HEK293 (cell line): ENCODE measurements around the gene RAPGEFL1.
A peak's percentile ranks its signal among the peaks of the same experiment; 100 is the strongest.

ENCODE experiments used
- CTCF ChIA-PET: fragments of 350-600 bp; formaldehyde crosslinking; extraction: SDS; loops from one replicate; lab custom pipeline; 2021; ENCODE audit warnings: antibody characterized with exemption; lab: Yijun Ruan, JAX
- POLR2A ChIA-PET: fragments of 300-600 bp; formaldehyde crosslinking; extraction: SDS; loops from one replicate; lab custom pipeline; 2020; ENCODE audit warnings: antibody characterized with exemption, inconsistent platforms; lab: Yijun Ruan, JAX
- H3K27ac ChIP-seq: fragments of 200-500 bp; sonication (Bioruptor generic); 2 replicates; pipeline ENCODE4 v1.5.1; 2014; ENCODE audit warnings: low read depth, low read length, control low read depth, inconsistent platforms; ENCODE audit errors: extremely low read depth
- H3K36me3 ChIP-seq, 2 experiments: fragments of 200-500 bp in 1 of 2; sonication (Bioruptor generic) in 1 of 2; 1 replicate in 1 of 2; 2 replicates in 1 of 2; pipeline ENCODE4 v1.5.1; 2014 to 2017; ENCODE audit warnings: inconsistent platforms in 2 of 2, low read length in 2 of 2; ENCODE audit not compliant: control insufficient read depth in 2 of 2, insufficient read depth in 1 of 2
- H3K4me1 ChIP-seq: fragments of 200-500 bp; sonication (Bioruptor generic); 2 replicates; pipeline ENCODE4 v1.5.1; 2014; ENCODE audit warnings: mild to moderate bottlenecking, low read length, inconsistent platforms; ENCODE audit not compliant: control insufficient read depth, insufficient read depth
- H3K4me3 ChIP-seq: 2 replicates; pipeline ENCODE4 v1.5.1; 2011; ENCODE audit warnings: low read depth, mild to moderate bottlenecking, control low read depth, low read length, moderate library complexity
- H3K9me3 ChIP-seq: fragments of 200-500 bp; sonication (Bioruptor generic); 2 replicates; pipeline ENCODE4 v1.5.1; 2014; ENCODE audit warnings: low read depth, low read length, inconsistent platforms; ENCODE audit not compliant: control insufficient read depth, insufficient read depth
- GLI2 ChIP-seq: fragments of 450-650 bp; formaldehyde crosslinking; IDR thresholded peaks from 2 replicates; pipeline ENCODE4; 2017; ENCODE audit warnings: missing biosample characterization, missing genetic modification characterization, low read depth, borderline replicate concordance
- GLIS2 ChIP-seq: fragments of 450-650 bp; formaldehyde crosslinking; IDR thresholded peaks from 2 replicates; pipeline ENCODE4 v1.5.1; 2016; ENCODE audit warnings: missing biosample characterization, missing genetic modification characterization
- TRIM28 ChIP-seq: IDR thresholded peaks from 2 replicates; pipeline ENCODE4 v1.6.1; 2011; ENCODE audit warnings: low read length, control low read depth, borderline replicate concordance
- YY1 ChIP-seq: fragments of 450-650 bp; formaldehyde crosslinking; IDR thresholded peaks from 2 replicates; pipeline ENCODE4 v1.5.1; 2018; ENCODE audit warnings: missing biosample characterization, missing genetic modification characterization
- ZBTB20 ChIP-seq: fragments of 450-650 bp; formaldehyde crosslinking; IDR thresholded peaks from 2 replicates; pipeline ENCODE4 v1.5.1; 2016; ENCODE audit warnings: missing biosample characterization, missing genetic modification characterization
- ZFHX2 ChIP-seq: fragments of 450-650 bp; formaldehyde crosslinking; conservative IDR thresholded peaks from 2 replicates; pipeline ENCODE4 v1.5.1; 2016; ENCODE audit warnings: missing biosample characterization, missing genetic modification characterization
- ZNF623 ChIP-seq: fragments of 450-650 bp; formaldehyde crosslinking; IDR thresholded peaks from 2 replicates; pipeline ENCODE4 v1.5.1; 2016; ENCODE audit warnings: missing biosample characterization, missing genetic modification characterization
- ZNF660 ChIP-seq: fragments of 450-650 bp; IDR thresholded peaks from 2 replicates; pipeline ENCODE4 v1.5.1; 2018; ENCODE audit warnings: missing biosample characterization, mild to moderate bottlenecking, missing genetic modification characterization
- ZNF664 ChIP-seq: fragments of 450-650 bp; formaldehyde crosslinking; IDR thresholded peaks from 2 replicates; pipeline ENCODE4 v1.5.1; 2016; ENCODE audit warnings: missing biosample characterization, missing genetic modification characterization
- ZNF677 ChIP-seq: fragments of 450-650 bp; IDR thresholded peaks from 2 replicates; pipeline ENCODE4 v1.5.0; 2018; ENCODE audit warnings: missing biosample characterization, mild to moderate bottlenecking, missing genetic modification characterization, moderate library complexity
- ZSCAN16 ChIP-seq: fragments of 450-650 bp; formaldehyde crosslinking; IDR thresholded peaks from 2 replicates; pipeline ENCODE4 v1.5.1; 2016; ENCODE audit warnings: missing biosample characterization, missing genetic modification characterization
- TF ChIP-seq, protein P1 (sequence below): fragments of 450-650 bp; formaldehyde crosslinking; IDR thresholded peaks from 2 replicates; pipeline ENCODE4 v1.5.1; 2016; ENCODE audit warnings: missing biosample characterization, missing genetic modification characterization
- TF ChIP-seq, protein P2 (sequence below): fragments of 450-650 bp; formaldehyde crosslinking; IDR thresholded peaks from 2 replicates; pipeline ENCODE4 v1.5.1; 2016; ENCODE audit warnings: missing biosample characterization, missing genetic modification characterization
- TF ChIP-seq, protein P3 (sequence below): fragments of 450-650 bp; formaldehyde crosslinking; IDR thresholded peaks from 2 replicates; pipeline ENCODE4 v1.5.1; 2016; ENCODE audit warnings: missing biosample characterization, missing genetic modification characterization, borderline replicate concordance

RAPGEFL1 gene

DNA sequence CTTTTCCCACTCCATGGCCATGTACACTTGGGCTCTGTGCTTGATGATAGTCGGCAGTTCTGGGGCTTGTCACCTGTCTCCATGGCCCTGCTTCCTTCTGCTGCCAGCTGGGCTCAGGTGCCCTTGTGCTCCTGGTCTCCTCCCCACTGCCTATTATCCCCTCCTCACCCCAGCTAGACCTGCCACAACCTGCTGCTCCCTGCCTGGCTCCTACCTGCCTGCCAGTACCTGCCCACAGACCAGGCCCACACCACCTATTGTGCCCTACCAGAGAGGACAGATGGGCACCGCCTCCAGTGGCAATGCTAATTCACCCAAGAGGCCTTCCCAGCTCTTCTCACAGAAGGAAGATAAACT lies 538 bp upstream of the RAPGEFL1 start:
- POLR2A ChIA-PET = no interaction called here
- Histone ChIP-seq H3K27ac (no peak overlapping the region), H3K4me3 (no peak overlapping the region), H3K4me1 (peaks cover 9% of the 10 kb centered on the region), H3K9me3 (no peaks in the 10 kb centered on the region), H3K36me3 (peaks cover 28 to 56% of the 10 kb centered on the region in 2 experiments)
- TF ChIP-seq ZFHX2 (tag by site-specific recombination) (peak; percentile 2; the same call in 1 of the 2 replicates), ZNF660 (tag by site-specific recombination) (no peak), ZNF677 (tag by site-specific recombination) (no peak)
- TF ChIP-seq, protein P1, sequence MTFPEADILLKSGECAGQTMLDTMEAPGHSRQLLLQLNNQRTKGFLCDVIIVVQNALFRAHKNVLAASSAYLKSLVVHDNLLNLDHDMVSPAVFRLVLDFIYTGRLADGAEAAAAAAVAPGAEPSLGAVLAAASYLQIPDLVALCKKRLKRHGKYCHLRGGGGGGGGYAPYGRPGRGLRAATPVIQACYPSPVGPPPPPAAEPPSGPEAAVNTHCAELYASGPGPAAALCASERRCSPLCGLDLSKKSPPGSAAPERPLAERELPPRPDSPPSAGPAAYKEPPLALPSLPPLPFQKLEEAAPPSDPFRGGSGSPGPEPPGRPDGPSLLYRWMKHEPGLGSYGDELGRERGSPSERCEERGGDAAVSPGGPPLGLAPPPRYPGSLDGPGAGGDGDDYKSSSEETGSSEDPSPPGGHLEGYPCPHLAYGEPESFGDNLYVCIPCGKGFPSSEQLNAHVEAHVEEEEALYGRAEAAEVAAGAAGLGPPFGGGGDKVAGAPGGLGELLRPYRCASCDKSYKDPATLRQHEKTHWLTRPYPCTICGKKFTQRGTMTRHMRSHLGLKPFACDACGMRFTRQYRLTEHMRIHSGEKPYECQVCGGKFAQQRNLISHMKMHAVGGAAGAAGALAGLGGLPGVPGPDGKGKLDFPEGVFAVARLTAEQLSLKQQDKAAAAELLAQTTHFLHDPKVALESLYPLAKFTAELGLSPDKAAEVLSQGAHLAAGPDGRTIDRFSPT (tag by site-specific recombination) = peak; percentile 32; the same call in 1 of the 2 replicates
- CTCF ChIA-PET = interaction anchor here (0.6 to 4.9 kb wide), 4 partner anchors 8 to 163 kb away, joined by 3 to 40 read pairs (median 6); no protein-coding TSS in a partner anchor

DNA sequence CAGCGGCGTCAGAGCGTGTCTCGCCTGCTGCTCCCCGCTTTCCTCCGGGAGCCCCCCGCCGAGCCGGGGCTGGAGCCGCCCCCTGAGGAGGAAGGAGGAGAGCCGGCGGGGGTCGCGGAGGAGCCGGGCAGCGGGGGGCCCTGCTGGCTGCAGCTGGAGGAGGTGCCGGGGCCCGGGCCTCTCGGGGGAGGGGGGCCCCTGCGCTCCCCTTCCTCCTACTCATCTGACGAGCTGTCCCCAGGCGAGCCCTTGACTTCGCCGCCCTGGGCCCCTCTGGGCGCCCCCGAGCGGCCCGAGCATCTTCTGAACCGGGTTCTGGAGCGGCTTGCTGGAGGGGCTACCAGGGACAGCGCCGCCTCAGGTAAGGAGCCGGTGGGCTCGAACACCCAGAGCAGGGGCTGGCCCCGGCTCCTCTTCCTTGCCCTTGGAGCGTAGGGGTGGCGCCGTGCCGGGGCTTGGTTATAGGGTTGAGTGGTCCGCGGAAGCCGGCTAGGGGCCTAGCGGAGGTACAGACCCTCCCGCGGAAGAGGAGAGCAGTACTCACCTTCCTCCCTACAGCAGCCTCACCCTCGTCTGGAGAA lies 841 bp downstream of the RAPGEFL1 start:
- ChIA-PET CTCF (interaction anchor here (0.6 to 2.6 kb wide), 4 partner anchors 9 to 164 kb away, joined by 4 to 32 read pairs (median 6); no protein-coding TSS in a partner anchor), POLR2A (interaction anchor here (1.0 kb wide), 1 partner anchor 16 kb away, joined by 3 read pairs; no protein-coding TSS in a partner anchor)
- H3K36me3 ChIP-seq = peaks cover 18 to 43% of the 10 kb centered on the region in 2 experiments
- TF ChIP-seq ZSCAN16 (tag by site-specific recombination) = no peak
- TF ChIP-seq, protein P2, sequence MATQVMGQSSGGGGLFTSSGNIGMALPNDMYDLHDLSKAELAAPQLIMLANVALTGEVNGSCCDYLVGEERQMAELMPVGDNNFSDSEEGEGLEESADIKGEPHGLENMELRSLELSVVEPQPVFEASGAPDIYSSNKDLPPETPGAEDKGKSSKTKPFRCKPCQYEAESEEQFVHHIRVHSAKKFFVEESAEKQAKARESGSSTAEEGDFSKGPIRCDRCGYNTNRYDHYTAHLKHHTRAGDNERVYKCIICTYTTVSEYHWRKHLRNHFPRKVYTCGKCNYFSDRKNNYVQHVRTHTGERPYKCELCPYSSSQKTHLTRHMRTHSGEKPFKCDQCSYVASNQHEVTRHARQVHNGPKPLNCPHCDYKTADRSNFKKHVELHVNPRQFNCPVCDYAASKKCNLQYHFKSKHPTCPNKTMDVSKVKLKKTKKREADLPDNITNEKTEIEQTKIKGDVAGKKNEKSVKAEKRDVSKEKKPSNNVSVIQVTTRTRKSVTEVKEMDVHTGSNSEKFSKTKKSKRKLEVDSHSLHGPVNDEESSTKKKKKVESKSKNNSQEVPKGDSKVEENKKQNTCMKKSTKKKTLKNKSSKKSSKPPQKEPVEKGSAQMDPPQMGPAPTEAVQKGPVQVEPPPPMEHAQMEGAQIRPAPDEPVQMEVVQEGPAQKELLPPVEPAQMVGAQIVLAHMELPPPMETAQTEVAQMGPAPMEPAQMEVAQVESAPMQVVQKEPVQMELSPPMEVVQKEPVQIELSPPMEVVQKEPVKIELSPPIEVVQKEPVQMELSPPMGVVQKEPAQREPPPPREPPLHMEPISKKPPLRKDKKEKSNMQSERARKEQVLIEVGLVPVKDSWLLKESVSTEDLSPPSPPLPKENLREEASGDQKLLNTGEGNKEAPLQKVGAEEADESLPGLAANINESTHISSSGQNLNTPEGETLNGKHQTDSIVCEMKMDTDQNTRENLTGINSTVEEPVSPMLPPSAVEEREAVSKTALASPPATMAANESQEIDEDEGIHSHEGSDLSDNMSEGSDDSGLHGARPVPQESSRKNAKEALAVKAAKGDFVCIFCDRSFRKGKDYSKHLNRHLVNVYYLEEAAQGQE (tag by site-specific recombination) = peak; percentile 90
- H3K4me3 ChIP-seq = no peak overlapping the region
- no peak overlapping the region for H3K27ac ChIP-seq
- H3K4me1 ChIP-seq = peaks cover 9% of the 10 kb centered on the region
- H3K9me3 ChIP-seq = no peaks in the 10 kb centered on the region

DNA sequence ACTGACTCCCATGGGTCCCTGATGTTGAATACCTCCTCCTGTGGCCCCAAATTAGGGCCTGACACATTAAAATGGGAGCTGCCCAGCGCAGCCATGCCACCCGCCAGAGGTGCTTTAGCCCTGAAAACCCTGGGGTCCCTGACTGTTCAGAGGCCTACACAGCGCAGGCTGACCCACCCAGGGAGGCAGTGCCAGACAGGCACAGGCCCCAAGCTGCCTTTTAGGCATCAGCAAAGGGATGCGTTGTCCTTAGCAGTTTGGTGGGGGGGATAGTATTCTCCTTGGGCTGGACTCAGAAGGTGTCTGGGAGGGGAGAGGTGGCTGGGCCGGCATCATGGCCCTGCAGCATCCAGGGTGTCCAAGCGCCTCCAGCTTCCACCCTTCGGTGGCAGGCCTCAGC lies 1.4 kb downstream of the RAPGEFL1 start:
- ChIA-PET POLR2A (interaction anchor here (0.6 to 1.4 kb wide), 5 partner anchors 15 to 118 kb away, joined by 3 to 4 read pairs (median 3); partner anchors contain the start of gene CASC3), CTCF (interaction anchor here (0.6 to 2.6 kb wide), 5 partner anchors 10 to 165 kb away, joined by 4 to 32 read pairs (median 8); no protein-coding TSS in a partner anchor)
- TF ChIP-seq GLI2 (tag by site-specific recombination) = no peak
- no peak for TF ChIP-seq YY1 (tag by site-specific recombination)
- TF ChIP-seq ZBTB20 = no peak
- 0 out of 2 replicates have a peak, but pooled peaks have one; percentile 19 for TF ChIP-seq GLIS2 (tag by site-specific recombination)
- TF ChIP-seq ZNF664 (tag by site-specific recombination) = no peak
- TF ChIP-seq, protein P3, sequence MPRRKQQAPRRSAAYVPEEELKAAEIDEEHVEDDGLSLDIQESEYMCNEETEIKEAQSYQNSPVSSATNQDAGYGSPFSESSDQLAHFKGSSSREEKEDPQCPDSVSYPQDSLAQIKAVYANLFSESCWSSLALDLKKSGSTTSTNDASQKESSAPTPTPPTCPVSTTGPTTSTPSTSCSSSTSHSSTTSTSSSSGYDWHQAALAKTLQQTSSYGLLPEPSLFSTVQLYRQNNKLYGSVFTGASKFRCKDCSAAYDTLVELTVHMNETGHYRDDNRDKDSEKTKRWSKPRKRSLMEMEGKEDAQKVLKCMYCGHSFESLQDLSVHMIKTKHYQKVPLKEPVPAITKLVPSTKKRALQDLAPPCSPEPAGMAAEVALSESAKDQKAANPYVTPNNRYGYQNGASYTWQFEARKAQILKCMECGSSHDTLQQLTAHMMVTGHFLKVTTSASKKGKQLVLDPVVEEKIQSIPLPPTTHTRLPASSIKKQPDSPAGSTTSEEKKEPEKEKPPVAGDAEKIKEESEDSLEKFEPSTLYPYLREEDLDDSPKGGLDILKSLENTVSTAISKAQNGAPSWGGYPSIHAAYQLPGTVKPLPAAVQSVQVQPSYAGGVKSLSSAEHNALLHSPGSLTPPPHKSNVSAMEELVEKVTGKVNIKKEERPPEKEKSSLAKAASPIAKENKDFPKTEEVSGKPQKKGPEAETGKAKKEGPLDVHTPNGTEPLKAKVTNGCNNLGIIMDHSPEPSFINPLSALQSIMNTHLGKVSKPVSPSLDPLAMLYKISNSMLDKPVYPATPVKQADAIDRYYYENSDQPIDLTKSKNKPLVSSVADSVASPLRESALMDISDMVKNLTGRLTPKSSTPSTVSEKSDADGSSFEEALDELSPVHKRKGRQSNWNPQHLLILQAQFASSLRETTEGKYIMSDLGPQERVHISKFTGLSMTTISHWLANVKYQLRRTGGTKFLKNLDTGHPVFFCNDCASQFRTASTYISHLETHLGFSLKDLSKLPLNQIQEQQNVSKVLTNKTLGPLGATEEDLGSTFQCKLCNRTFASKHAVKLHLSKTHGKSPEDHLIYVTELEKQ = no peak
- TF ChIP-seq TRIM28 = no peak
- no peak for TF ChIP-seq ZNF623 (tag by site-specific recombination)
- TF ChIP-seq, all 188 proteins: peak for 1
- peaks cover 12 to 37% of the 10 kb centered on the region in 2 experiments for H3K36me3 ChIP-seq
- H3K4me3 ChIP-seq = no peak overlapping the region
- peaks cover 9% of the 10 kb centered on the region for H3K4me1 ChIP-seq
- H3K9me3 ChIP-seq = no peaks in the 10 kb centered on the region
- H3K27ac ChIP-seq = no peak overlapping the region
